Gastrocnemius medialis (tissue), 4 donors: ENCODE measurements around the gene AIDA.
"Not testable (repeated sequence)": the region's sequence is repeated elsewhere in the genome, so short reads cannot be mapped to it uniquely, and the experiment has no call there.

Experiments
- CTCF ChIP-seq, 5 experiments: fragments of 450-650 bp in 3 of 5; fragments of 200-600 bp in 2 of 5; sonication (generic) in 2 of 5; IDR thresholded peaks in 4 of 5; conservative IDR thresholded peaks in 1 of 5; 1 replicate in 4 of 5; 2 replicates in 1 of 5; pipeline ENCODE4 v1.5.1; 2016 to 2019; ENCODE audit warnings: antibody characterized with exemption in 5 of 5, mild to moderate bottlenecking in 3 of 5, moderate library complexity in 3 of 5
- POLR2A ChIP-seq, 2 donors: fragments of 450-650 bp; IDR thresholded peaks; one replicate each; pipeline ENCODE4 v1.6.1; 2017; ENCODE audit warnings: antibody characterized with exemption in 2 of 2, mild to moderate bottlenecking in 2 of 2, moderate library complexity in 2 of 2

GRCh38 chr1:222668184-222668583 is 44.1 kb downstream of the AIDA start:
- TF ChIP-seq CTCF (IDR thresholded peaks at IDR 0.05 in 4 of 5, conservative IDR thresholded peaks at IDR 0.05 in 1 of 5); POLR2A (IDR thresholded peaks at IDR 0.05): not testable (repeated sequence)
